AG10803 (cell line): ENCODE measurements around the gene XRCC3.

Experiments
- DNase-seq: peaks from one replicate; pipeline ENCODE4 v3.0.0; 2010; ENCODE audit warnings: low read depth
- H3K4me3 ChIP-seq: 2 replicates; pipeline ENCODE4 v1.5.1; 2011; ENCODE audit warnings: mild to moderate bottlenecking, low read length, control low read depth
- TF ChIP-seq, protein P1 (sequence below): conservative IDR thresholded peaks from 2 replicates; pipeline ENCODE4 v1.5.1; 2011; ENCODE audit warnings: mild to moderate bottlenecking, low read length, control low read depth, inconsistent platforms

Gene XRCC3

DNA sequence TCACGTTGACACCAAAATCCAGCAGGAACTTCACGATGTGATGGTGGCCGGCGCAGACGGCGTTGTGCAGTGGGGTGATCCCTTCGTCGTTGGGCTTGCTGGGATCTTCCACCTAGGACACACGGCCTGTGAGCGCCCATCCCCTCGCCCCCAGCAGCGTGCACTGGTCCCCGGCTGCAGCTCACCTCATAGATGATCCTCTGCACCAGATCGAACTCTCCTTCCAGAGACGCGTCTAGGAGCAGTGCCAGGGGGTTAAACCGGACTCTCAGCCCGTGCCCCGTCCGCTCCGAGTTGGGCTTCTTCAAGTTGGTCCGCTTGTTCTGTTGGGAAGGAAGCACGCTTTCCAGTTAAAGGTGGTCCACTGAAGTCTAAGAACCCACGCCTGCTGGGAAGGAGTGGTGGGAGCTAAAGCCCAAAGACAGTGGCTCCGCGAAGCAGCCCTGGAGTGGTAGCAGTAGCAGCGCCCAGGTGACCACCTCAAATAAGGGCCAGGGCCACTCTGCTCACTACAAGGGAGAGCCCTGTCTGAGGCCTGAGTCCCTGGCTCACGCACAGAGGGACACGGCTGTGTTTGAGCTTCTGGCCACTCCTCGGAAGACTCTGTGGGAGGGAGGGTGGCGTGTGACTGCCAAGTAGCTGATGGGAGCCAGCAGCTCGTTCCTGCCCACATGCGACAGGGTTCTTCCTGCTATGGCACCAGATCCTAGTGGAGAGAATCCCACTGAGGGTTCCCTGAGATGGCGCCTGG, 23.6 kb upstream of the XRCC3 start:
- TF ChIP-seq, protein P1, sequence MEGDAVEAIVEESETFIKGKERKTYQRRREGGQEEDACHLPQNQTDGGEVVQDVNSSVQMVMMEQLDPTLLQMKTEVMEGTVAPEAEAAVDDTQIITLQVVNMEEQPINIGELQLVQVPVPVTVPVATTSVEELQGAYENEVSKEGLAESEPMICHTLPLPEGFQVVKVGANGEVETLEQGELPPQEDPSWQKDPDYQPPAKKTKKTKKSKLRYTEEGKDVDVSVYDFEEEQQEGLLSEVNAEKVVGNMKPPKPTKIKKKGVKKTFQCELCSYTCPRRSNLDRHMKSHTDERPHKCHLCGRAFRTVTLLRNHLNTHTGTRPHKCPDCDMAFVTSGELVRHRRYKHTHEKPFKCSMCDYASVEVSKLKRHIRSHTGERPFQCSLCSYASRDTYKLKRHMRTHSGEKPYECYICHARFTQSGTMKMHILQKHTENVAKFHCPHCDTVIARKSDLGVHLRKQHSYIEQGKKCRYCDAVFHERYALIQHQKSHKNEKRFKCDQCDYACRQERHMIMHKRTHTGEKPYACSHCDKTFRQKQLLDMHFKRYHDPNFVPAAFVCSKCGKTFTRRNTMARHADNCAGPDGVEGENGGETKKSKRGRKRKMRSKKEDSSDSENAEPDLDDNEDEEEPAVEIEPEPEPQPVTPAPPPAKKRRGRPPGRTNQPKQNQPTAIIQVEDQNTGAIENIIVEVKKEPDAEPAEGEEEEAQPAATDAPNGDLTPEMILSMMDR, result no peak
- no peak overlapping the region for H3K4me3 ChIP-seq
- DNase-seq, result no peak

GRCh38 chr14:103738166-103738565, 22.9 kb upstream of the XRCC3 start:
- H3K4me3 ChIP-seq, result no peak overlapping the region
- DNase-seq, result peak; percentile 23
- TF ChIP-seq, protein P1, result no peak

- no peak for DNase-seq
- TF ChIP-seq, protein P1, result no peak
- no peak overlapping the region for H3K4me3 ChIP-seq
Observed at GRCh38 chr14:103737432-103738045, 22.3 kb upstream of the XRCC3 start.

GRCh38 chr14:103736546-103737431, 21.5 kb upstream of the XRCC3 start:
- H3K4me3 ChIP-seq, result no peak overlapping the region
- TF ChIP-seq, protein P1, result no peak
- no peak for DNase-seq

DNA sequence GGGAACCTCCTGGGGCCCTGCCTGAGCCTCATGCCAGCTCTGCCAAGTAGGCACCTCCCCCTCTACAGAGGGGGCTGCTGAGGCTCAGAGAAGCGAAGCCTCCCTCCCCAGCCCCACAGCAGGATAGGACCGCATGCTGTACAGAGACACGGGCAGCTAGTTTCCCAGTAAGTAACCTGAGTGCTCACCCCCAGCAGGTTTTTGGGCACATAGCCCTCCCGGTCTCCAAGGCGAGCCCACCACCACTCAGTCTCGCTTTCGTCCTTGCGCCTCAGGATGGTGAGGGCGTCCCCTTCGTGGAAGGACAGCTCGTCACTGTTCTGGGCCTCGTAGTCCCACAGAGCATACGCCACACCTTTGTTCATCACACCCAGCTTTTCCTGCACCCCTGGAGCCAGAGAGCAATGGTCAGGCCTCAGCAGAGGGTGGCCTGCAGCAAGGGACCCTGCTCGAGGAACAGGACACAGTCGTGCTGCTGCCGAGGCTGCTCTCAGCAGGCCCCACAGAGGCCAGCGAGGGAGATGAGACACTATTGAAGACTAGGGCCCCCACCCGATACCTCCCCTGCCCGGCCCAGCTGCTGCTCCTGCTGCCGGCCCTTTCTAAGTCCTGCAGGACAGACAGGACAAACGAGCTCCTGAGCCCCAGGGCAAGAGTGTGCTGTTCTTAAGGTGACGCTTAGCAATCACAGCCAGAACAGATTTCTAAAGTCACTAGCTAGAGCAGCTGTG, 20.7 kb upstream of the XRCC3 start:
- no peak for DNase-seq
- TF ChIP-seq, protein P1, result no peak
- H3K4me3 ChIP-seq, result no peak overlapping the region

DNA sequence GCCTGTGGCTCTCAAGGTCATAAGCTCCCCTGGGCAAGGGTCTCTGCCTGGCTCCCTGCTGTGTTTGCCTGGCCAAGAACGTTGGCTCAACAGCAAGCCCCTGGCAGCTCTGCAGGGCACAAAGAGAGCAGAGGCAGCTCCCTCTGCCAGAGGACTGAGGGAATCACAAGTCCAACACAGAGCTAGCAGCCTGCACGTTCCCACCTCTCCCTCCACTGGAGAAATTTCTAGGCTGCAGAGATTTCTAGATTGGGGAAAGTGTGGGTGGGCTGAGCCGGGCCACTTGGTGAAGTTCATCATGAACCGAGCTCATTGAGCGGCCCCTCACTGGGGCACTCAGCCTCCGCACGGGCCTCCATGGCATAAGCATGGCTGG, 20.2 kb upstream of the XRCC3 start:
- TF ChIP-seq, protein P1, result no peak
- no peak for DNase-seq

More for the DNA sequence above, 20.2 kb upstream of the XRCC3 start:
- no peak overlapping the region for H3K4me3 ChIP-seq
